Osteoblast (primary cell): ENCODE measurements around the gene SUGCT. TPM values are rescaled to one million over a fixed set of nuclear protein-coding genes. Genes with fewer than 3 reads are reported as not detected.
A peak's percentile ranks its signal among the peaks of the same experiment; 100 is the strongest.

Source experiments
- DNase-seq: peaks from one replicate; pipeline ENCODE4 v3.0.0; 2011; ENCODE audit warnings: low spot score, mixed read lengths; ENCODE audit not compliant: insufficient read length; ENCODE audit errors: missing footprints
- H2AFZ ChIP-seq: 2 replicates; pipeline ENCODE4 v1.6.0; 2011; ENCODE audit warnings: mild to moderate bottlenecking, low read length
- H3K27ac ChIP-seq: 2 replicates; pipeline ENCODE4 v1.5.1; 2011; ENCODE audit warnings: mild to moderate bottlenecking, low read depth, low read length, moderate library complexity
- H3K27me3 ChIP-seq: 2 replicates; pipeline ENCODE4 v1.6.0; 2012; ENCODE audit warnings: mild to moderate bottlenecking, control low read depth, inconsistent platforms, low read length, moderate library complexity; ENCODE audit not compliant: insufficient read depth
- H3K36me3 ChIP-seq: 2 replicates; pipeline ENCODE4 v1.5.1; 2011; ENCODE audit warnings: mild to moderate bottlenecking, low read length, control low read depth, moderate library complexity; ENCODE audit not compliant: insufficient read depth
- H3K4me1 ChIP-seq: 2 replicates; pipeline ENCODE4 v1.5.1; 2011; ENCODE audit warnings: mild to moderate bottlenecking, low read length, control low read depth, moderate library complexity; ENCODE audit not compliant: insufficient read depth
- H3K4me2 ChIP-seq: 2 replicates; pipeline ENCODE4 v1.6.0; 2011; ENCODE audit warnings: mild to moderate bottlenecking, low read length; ENCODE audit not compliant: insufficient read depth
- H3K4me3 ChIP-seq: fragments of 200-600 bp; sonication (generic); 3 replicates; pipeline ENCODE4 v1.5.1; 2012; ENCODE audit warnings: mild to moderate bottlenecking, low read length, inconsistent platforms; ENCODE audit not compliant: insufficient read depth
- H3K79me2 ChIP-seq: 2 replicates; pipeline ENCODE4 v1.6.0; 2012; ENCODE audit warnings: mild to moderate bottlenecking, low read length, control low read depth, inconsistent platforms; ENCODE audit not compliant: insufficient read depth
- H3K9me3 ChIP-seq: 2 replicates; pipeline ENCODE4 v1.5.1; 2011; ENCODE audit warnings: low read depth, low read length, control low read depth
- H4K20me1 ChIP-seq: 2 replicates; pipeline ENCODE4 v1.6.0; 2012; ENCODE audit warnings: mild to moderate bottlenecking, low read length, control low read depth; ENCODE audit not compliant: insufficient read depth
- CTCF ChIP-seq: IDR thresholded peaks from 2 replicates; pipeline ENCODE4 v1.5.1; 2011; ENCODE audit warnings: mild to moderate bottlenecking, low read depth, low read length, moderate library complexity; ENCODE audit errors: extremely low read depth
- total RNA-seq: library from RNA; depleted of rRNA; stranded (reverse); fragments of >200 nt; gene quantifications from 2 replicates; pipeline ENCODE4 v1.2.3, GENCODE V29; 2012

SUGCT gene
- total RNA-seq, 1 donor: 21.7 TPM

- H3K27me3 ChIP-seq: no peaks in the 10 kb centered on the region
- TF ChIP-seq CTCF: no peak
- no peak overlapping the region for H3K27ac ChIP-seq
- H3K9me3 ChIP-seq: no peaks in the 10 kb centered on the region
- no peaks in the 10 kb centered on the region for H3K79me2 ChIP-seq
- H3K36me3 ChIP-seq: no peaks in the 10 kb centered on the region
- no peak overlapping the region for H3K4me2 ChIP-seq
- no peaks in the 10 kb centered on the region for H3K4me1 ChIP-seq
- H2AFZ ChIP-seq: no peak overlapping the region
- no peak overlapping the region for H3K4me3 ChIP-seq
- no peak for DNase-seq
- no peaks in the 10 kb centered on the region for H4K20me1 ChIP-seq
Measured at GRCh38 chr7:40482845-40483244, 348.0 kb downstream of the SUGCT start.

DNA sequence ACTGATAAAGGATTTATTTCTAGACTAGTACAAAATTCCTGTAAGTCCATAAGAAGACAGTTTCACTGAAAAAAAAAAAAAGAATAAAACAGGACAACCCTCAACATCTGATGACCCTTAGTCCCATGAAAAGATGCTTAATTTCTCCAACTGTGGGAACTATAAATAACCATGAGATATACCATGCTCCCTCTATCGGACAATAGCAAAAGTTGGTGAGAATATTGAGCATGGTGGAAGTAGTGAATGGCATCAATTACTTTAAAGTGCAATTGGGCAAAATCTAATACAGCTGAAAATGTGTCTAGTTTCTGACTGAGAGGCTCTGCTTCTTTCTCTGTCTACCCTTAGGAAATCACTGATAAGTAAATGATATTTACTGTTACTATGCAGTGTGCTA lies 348.8 kb downstream of the SUGCT start:
- peak; percentile 12 for TF ChIP-seq CTCF
- no peak for DNase-seq
- Histone ChIP-seq H2AFZ (no peak overlapping the region), H3K27ac (no peak overlapping the region), H3K27me3 (no peaks in the 10 kb centered on the region), H4K20me1 (no peaks in the 10 kb centered on the region), H3K4me3 (no peak overlapping the region), H3K4me1 (no peaks in the 10 kb centered on the region), H3K9me3 (no peaks in the 10 kb centered on the region), H3K4me2 (no peak overlapping the region), H3K36me3 (no peaks in the 10 kb centered on the region), H3K79me2 (no peaks in the 10 kb centered on the region)

- no peak overlapping the region for H3K4me2 ChIP-seq
- peak overlapping the region; percentile 45 for H2AFZ ChIP-seq
- H3K27ac ChIP-seq: no peak overlapping the region
Measured at GRCh38 chr7:40489844-40490602, 355.2 kb downstream of the SUGCT start.

GRCh38 chr7:40490603-40490924 lies 355.8 kb downstream of the SUGCT start:
- no peak for TF ChIP-seq CTCF
- Histone ChIP-seq H3K27me3 (no peaks in the 10 kb centered on the region), H3K9me3 (no peaks in the 10 kb centered on the region), H3K27ac (no peak overlapping the region), H3K4me3 (no peak overlapping the region), H3K4me2 (no peak overlapping the region), H3K4me1 (peaks cover 16% of the 10 kb centered on the region), H4K20me1 (no peaks in the 10 kb centered on the region), H2AFZ (no peak overlapping the region), H3K36me3 (no peaks in the 10 kb centered on the region), H3K79me2 (no peaks in the 10 kb centered on the region)
- DNase-seq: no peak

More at GRCh38 chr7:40489844-40490602, 355.2 kb downstream of the SUGCT start:
- H3K36me3 ChIP-seq: no peaks in the 10 kb centered on the region
- H3K27me3 ChIP-seq: no peaks in the 10 kb centered on the region
- no peaks in the 10 kb centered on the region for H3K79me2 ChIP-seq
- no peaks in the 10 kb centered on the region for H3K9me3 ChIP-seq
- H3K4me1 ChIP-seq: peaks cover 16% of the 10 kb centered on the region
- H3K4me3 ChIP-seq: no peak overlapping the region
- no peak for TF ChIP-seq CTCF
- DNase-seq: no peak
- no peaks in the 10 kb centered on the region for H4K20me1 ChIP-seq
